Thyroid gland (tissue), 4 donors: Measurements from ENCODE around the gene BTF3.

Source experiments
- CTCF ChIP-seq, 6 experiments: fragments of 200-600 bp in 3 of 6; fragments of 450-650 bp in 3 of 6; sonication (generic) in 3 of 6; IDR thresholded peaks; one replicate each; pipeline ENCODE4 v1.5.1; 2016 to 2019; ENCODE audit warnings: antibody characterized with exemption in 6 of 6, mild to moderate bottlenecking in 2 of 6, inconsistent platforms in 1 of 6, moderate library complexity in 1 of 6
- POLR2A ChIP-seq, 2 donors: fragments of 450-650 bp; IDR thresholded peaks; one replicate each; pipeline ENCODE4 v1.6.1; 2017; ENCODE audit warnings: antibody characterized with exemption in 2 of 2, mild to moderate bottlenecking in 2 of 2, moderate library complexity in 1 of 2

- no peak for TF ChIP-seq POLR2A (IDR thresholded peaks at IDR 0.05)
- no peak for TF ChIP-seq CTCF (IDR thresholded peaks at IDR 0.05)
Measured at GRCh38 chr5:73540192-73540591, 42.0 kb downstream of the BTF3 start.
